Measurements from ENCODE around the gene RSRC1.
"Not testable (repeated sequence)": the region's sequence is repeated elsewhere in the genome, so short reads cannot be mapped to it uniquely, and the experiment has no call there.

Gene RSRC1

DNA sequence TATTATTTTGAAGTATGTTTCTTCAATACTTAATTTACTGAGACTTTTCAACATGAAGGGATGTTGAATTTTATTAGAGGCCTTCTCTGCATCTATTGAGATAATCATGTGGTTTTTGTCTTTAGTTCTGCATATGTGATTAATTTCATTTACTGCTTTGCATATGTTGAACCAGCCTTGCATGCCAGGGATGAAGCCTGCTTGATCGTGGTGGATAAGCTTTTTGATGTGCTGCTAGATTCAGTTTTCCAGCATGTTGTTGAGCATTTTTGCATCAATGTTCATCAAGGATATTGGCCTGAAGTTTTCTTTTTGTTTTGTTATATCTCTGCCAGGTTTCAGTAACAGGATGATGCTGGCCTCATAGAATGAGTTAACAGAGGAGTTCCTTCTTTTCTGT lies 134.4 kb downstream of the RSRC1 start:
- DNase-seq, result no peak

DNA sequence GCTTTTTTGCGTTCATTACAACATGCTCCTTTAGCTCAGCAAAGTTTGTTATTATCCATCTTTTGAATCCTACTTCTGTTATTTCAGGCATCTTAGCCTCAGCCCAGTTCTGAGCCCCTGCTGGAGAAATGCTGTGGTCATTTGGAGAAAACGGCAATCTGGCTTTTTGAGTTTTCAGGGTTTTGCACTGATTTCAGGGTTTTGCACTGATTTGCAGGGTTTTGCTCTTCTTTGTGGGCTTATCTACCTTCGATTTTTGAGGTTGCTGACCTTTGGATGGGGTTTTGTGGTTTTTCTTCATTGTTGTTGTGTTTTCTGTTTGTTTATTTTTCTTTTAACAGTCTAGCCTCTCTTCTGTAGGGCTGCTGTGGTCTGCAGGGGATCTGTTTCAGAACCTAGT lies 137.4 kb downstream of the RSRC1 start:
- no peak for DNase-seq

DNA sequence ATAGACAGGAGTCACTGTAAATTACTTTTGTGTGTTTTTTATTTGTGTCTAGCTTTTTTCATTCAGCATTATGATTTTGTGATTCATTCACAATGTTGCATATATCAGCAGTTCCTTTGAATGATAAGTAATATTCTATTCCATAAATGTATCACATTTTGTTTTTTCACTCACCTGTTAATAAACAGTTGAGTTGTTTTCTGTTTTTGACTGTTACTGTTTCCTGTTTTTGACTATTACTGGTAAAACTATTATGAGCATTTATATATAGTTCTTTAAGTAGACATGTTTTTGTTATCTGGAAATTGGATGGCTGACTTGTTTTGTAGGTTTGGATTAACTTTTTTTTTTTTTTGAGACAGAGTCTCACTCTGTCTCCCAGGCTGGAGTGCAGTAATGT lies 138.4 kb downstream of the RSRC1 start:
- no peak for DNase-seq

DNA sequence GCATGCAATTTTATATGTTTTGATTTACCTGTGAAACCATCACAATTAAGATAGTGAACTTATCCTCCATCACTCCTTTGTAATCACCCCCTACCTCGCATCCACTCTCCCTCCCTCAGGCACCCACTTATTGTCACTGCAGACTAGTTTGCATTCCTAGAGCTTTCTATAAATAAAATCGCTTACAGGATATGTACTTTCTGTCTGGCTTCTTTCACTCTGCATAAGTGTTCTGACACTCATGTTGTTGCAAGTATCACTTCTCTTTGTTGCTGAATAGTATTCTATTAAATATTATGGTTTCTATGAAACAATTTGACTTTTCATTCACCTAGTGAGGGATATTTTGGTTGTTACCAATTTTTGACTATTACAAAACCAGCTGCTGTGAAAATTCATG lies 139.3 kb downstream of the RSRC1 start:
- DNase-seq, result no peak

DNA sequence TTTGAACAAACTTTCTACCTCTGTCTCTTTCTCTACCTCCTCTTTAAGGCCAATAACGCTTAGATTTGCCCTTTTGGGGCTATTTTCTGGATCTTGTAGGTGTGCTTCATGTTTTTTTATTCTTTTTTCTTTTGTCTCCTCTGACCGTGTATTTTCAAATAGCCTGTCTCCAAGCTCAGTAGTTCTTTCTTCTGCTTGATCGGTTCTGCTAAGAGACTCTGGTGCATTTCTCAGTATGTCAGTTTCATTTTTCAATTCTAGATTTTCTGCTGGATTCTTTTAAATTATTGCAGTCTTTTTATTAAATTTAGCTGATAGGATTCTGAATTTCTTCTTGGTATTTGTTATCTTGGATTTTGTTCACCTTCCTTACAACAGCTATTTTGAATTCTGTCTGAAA lies 148.7 kb downstream of the RSRC1 start:
- no peak for DNase-seq

DNA sequence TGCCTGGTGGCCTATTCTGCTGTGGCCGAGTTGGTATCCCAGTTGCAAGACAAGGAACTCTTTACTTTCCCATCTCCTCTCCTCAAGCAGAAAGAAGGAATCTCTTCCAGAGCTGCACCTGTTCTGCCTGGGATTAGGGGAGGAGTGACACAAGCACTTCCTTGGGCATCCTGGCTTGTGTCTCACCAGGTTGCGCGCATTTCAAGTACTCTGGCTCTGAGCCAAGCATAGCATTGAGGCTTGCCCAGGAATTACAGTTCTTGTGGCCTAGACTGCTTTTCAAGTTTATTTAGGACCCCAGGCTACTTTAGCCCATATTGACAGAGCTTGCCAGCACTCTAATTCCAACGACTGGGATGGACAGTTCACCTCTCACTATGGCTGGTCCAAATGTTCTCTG lies 150.5 kb downstream of the RSRC1 start:
- no peak for DNase-seq

DNA sequence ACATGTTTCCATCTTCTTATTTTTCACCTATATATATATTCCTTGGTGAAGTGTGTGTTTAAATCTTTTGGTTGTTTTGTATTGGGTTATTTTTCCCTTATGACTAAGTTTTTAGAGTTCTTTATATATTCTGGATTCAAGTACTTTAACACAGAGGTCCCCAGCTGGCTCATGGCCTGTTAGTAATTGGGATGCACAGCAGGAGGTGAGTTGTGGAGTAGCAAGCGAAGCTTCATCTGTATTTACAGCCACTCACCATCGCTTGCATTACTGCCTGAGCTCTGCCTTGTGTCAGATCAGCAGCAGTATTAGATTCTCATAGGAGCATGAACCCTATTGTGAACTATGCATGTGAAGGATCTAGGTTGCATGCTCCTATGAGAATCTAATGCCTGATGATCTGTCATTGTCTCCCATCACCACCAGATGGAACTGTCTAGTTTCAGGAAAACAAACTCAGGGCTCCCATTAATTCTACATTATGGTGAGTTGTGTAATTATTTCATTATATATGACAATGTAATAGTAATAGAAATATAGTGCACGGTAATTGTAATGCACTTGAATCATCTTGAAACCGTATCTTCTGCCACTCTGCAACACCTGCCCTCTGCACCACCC lies 151.6 kb downstream of the RSRC1 start:
- DNase-seq, result no peak

DNA sequence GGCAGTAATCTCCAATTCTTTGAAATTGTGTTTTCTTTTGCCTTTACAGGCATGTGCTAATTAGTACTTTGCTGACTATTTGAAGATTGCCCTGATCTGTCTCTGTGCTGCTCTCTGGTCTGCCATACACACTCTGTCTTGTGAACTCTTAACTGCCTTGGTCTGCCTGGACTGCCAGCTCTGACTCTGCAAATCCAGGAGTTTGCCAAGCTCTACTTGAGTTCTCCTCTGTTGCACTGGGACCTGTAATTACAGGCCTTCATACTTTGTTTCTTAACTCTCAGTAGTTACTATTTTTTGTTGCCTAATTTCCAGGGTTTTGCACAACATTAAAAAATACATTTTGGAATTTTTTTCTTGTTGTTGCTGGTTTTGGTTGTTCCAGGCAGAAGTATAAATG lies 155.0 kb downstream of the RSRC1 start:
- DNase-seq, result no peak

DNA sequence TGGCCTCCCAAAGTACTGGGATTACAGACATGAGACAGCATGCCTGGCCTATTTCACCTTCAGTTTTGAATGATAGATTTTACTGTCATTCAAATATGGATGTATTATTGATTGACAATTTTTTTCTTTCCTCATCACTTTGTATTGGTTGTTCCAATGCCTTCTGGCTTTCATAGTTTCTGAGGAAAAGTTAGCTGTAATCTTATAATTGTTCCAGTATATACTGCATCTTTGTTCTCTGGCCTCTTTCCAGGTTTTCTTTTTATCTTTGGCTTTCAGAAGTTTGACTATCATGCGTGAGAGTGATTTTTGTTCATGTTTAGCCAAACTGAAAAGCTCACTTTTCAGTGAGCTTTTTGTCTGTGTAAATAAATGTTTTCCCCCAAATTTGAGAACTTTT lies 157.1 kb downstream of the RSRC1 start:
- DNase-seq, result no peak

DNA sequence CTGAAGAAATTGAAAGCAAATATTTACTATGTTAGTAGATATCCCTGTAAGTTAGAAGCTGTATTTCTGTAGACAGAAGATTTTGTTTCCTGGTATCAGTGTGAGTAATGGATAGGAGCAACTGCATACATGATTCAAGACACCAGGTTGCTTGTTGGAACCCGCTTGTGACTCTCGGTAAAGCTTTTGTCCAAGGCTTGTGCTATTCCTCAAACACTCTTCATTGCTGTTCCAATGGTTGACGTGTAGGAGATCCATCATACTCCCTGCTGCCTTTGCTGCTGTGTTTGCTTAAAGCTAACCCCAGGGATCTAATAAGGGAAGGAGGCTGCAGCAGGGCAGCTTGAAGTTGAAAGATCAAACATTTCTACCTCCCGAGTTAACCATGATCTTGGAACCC lies 160.1 kb downstream of the RSRC1 start:
- no peak for DNase-seq

DNA sequence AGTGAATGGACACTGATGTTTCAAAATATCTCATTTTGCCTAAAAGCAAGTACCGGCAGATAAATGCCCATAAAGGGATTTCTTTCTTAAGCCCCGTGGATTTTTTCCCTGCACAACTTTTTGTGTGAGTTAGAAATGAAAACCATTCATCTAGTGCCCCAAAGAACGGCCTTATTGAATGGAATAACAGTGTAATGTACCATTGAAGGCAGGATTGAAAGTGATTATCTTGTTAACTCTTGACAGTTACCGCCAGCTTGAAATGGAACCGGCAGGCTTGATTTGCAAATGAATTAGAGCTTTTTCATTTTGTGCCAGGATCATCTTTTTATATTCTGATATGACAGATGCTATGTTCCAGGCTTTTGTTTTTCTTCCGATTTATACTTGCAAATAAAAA lies 162.2 kb downstream of the RSRC1 start:
- no peak for DNase-seq

DNA sequence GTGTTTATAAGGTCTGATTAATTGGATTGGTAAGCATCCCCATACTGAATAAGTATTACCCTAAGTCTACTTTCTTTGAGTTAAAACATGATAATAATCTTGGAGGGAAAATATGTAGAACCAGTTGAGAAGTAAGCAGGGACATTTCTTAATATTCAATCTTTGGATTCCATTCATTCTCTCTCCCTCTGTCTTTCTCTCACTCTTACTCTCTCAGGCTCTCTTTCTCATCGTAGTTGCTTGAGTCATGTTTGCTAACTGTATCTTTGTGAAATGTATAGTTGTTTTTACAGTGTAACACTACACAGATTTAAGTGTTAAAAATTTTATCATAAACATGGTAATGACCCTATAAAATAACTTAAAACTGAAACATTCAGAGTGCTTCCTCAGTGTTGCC lies 163.8 kb downstream of the RSRC1 start:
- DNase-seq, result no peak

DNA sequence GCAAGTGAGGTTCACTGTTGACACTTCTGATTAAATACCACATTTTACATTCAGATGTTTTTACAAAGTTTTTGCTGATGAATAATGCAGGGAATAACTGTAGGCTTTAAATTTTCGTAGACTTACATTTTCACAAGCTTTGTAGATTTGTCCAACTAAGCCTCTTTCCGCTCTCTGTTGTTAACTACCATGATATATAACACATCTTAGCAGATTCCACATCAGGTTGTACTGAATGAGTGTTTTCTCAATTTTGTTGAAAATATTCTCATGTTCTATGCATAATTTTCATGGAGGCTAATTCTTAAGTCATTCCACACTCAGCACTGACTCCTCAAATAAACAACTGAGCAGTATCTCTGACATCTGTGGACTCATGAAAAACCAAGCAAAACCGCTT lies 168.3 kb downstream of the RSRC1 start:
- no peak for DNase-seq

DNA sequence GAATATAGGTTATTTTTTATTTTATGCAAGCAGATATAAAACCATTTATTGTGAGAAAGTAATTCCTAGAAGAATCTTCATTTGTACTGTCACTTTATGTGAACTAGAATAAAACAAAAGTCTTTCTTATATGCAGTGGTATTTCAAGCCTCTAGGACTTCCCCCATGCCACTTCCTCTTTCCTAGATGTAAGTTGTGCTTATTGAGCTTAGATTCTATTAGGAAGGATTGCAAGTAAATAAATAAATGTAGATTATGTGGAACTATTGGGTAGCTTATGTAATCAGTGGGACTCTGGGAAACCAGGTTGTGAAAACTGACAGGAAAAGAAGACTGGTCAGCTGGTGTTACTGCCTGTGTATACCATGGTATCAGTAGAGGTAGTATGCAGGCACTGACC lies 169.7 kb downstream of the RSRC1 start:
- DNase-seq, result no peak

DNA sequence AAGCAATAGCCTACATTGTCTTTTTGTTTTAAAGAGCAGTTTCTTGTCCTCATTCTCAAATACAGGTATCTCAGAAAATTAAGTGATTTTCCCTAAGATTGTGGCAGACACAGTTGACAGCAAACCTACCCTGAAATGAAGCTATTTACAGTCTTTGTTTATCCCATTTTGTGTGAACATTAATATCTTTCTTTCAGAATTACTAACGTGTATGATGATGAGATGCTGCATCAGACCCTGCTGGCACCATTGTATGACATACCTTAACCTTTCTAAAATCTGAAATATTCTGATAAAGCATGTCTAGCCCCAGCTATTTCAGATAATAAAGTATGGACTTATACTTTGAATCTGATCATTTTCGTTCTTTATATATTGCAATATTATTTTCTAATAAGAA lies 185.9 kb downstream of the RSRC1 start:
- no peak for DNase-seq

DNA sequence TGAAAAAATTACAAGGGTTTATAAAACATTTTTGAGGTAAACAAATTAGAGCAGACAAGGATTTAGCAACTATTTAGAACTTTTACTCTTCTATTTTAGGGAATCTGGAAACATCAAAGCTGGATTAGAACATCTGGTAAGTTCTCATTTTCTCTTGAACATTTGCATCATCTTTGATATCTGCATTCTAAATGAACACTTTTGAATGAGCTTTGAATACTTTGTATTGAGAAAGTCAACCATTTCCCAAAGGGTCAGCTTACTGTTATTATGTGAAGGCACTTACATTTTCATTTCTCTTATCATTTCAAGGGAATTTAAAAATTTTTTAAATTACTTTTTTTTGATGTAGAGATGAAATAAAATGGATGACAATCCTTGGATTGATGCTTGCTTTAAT lies 188.1 kb downstream of the RSRC1 start:
- no peak for DNase-seq

DNA sequence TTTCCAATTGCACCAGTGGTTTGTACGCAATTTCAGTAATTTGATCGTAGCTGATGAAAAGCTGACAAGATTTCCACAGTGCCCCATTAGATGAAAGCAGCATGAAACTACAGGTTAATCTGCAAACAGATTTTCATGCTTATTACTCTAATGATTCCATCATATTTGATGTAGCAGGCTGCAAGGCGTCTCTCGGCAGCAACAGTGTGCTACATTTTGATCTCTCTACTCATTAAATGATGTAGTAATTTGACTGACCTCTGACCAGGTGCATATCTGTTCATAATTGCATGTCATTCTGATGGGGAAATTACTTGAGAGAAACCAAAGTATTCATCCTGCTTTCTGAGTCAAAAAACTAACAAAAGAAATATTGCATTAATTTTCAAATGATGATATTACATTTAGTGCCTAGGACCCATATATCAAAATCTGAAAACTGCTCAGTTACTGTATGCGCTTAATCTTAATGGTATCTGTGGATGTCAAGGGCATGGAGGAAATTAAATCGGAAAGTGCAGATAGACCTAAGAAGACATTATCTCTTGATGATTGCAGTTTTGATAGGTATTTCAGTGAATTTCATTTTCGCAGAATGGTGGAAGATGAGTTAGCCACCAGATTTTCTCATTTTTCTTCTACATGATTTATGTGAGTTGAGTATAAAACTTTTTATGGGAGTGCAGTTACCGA lies 198.5 kb downstream of the RSRC1 start:
- no peak for DNase-seq

DNA sequence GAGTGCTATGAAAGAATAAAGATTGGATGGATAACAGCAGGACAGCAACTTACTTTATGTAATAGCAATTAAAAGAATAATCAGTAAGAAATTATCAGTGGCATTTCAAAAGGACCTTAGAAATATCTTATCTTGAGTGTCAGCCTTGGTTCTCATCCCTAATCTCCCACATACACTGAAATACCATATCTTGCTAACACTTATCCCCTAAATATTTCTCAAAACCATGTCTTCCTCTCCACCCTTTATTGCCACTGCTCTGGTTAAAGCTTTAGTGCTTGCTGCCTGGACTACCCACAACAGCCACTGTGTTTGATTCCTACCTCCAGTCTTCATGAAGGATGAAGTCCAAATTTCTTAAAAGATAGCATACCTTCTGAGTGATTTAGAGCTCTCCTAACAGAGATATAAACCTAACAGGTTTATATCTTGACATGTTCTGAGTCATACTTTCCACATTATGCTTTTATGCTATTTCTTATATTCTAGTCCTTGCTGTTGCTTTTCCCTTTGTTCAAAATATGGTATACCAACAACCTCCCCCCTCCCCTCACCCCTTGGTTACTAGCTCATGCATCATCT lies 202.8 kb downstream of the RSRC1 start:
- DNase-seq, result no peak

DNA sequence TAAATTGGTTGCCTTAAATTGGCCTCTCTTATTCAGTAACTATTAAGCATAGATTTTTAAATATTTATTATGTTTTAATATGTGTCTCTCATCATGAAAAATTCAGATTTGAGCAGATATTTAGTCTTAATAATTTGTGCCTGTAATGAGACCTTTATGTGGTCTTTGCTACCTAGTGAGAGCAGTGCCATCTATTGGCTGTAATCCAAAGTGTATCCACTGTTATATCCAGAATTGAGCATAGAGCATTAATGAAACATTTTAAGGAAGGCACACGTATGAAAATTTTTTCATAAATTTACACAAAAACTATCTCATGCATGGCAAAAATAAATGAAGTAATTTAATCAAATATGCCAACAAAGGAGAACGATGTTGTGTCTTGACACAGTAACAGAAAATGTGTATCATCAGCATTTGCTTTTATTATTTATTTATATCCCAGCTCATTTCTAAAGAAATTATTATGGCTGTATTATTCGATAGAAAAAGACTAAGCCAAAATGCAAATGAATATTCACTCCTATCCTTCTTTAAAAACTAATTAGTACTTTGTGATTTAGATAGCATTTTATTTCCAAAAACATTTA lies 203.5 kb downstream of the RSRC1 start:
- DNase-seq, result no peak

DNA sequence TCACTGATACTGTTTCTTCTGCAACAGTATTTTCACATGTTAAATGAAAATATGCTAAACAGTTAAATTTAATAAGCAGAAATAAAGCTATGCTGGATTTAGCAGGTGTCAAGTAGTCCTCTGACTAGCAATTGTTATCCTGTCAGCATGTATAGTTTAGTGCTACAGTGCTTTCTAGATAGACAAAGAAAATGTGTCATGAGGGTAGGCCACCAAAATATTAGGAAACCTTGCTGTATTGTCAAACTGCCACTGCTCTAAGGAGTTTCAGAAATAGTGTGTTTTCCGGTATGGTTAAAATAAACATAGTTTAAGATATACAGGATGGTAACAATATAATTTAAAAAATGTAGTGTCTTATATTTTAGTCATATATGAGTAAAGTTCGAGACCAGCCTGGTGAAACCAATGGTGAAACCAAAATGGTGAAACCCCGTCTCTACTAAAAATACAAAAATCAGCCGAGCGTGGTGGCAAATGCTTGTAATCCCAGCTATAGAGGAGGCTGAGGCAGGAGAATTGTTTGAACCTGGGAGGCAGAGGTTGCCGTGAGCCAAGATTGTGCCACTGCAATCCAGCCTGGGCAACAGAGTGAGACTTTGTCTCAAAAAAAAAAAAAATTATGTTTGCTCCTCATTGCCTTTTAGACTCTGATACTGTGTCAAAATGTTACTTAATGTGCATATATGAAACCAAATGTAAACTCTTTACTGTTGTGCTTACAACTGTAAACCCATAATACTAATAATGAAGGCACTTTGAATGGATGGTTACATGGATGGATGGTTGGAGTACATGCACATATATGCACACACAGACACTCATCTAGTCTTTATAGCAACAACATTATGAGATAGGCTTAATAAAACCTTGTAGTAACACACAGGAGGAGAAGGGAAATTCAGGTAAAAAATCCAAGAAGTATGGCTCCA lies 204.8 kb downstream of the RSRC1 start:
- no peak for DNase-seq

DNA sequence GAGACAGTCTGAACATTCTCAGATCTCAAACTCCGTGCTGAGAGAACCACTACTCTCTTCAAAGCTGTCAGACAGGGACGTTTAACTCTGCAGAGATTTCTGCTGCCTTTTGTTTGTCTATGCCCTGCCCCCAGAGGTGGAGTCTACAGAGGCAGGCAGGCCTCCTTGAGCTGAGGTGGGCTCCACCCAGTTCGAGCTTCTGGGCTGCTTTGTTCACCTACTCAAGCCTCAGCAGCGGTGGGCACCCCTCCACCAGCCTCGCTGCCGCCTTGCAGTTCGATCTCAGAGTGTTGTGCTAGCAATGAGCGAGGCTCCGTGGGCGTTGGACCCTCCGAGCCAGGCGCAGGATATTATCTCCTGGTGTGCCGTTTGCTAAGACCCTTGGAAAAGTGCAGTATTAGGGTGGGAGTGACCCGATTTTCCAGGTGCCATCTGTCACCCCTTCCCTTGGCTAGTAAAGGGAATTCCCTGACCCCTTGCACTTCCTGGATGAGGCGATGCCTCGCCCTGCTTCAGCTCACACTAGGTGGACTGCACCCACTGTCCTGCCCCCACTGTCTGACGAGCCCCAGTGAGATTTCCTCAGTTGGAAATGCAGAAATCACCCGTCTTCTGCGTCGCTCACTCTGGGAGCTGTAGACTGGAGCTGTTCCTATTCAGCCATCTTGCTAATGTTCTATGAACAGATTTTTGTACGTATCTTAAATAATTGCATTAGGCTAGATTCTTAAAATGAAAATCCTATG lies 220.0 kb downstream of the RSRC1 start:
- DNase-seq, result not testable (repeated sequence)

DNA sequence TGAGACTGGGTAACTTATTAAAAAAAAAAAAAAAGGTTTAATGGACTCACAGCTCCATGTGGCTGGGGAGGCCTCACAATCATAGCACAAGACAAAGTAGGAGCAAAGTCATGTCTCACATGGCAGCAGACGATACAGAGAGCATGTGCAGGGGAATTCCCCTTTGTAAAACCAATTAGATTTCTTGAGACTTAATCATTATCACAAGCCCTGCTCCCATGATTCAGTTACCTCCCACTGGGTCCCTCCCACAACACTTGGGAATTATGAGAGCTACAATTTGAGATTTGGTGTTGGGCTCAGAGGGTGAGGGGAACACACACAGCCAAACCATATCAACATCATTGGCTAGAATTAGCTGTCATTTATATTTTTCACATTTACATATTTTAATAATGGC lies 221.0 kb downstream of the RSRC1 start:
- no peak for DNase-seq

DNA sequence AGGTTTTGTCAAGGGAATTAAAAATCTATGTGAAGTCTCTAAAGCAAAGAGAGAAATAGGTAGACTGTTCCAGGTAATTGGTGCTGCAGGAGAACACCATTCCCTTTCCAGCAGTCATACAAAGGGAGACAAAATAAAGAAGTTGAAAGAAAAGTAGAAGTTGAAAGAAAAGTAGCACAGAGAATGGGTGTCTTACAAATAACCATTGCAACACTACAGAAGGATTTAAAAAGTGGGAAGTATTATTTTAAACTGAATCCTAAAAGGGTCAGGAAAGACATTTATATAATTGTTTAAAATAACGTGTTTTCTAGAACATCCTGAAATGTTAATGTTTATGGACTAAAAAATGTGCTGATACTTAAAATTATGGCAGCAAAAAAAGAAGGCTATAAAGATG lies 223.8 kb downstream of the RSRC1 start:
- no peak for DNase-seq
